AG09309 (cell line): ENCODE data around the gene CACNA2D2.

ENCODE experiments used
- DNase-seq: peaks from one replicate; pipeline ENCODE4 v3.0.0-alpha.2; 2010; ENCODE audit warnings: low read depth
- H3K4me3 ChIP-seq: 2 replicates; pipeline ENCODE4 v1.5.1; 2011; ENCODE audit warnings: mild to moderate bottlenecking, low read depth, low read length, moderate library complexity; ENCODE audit not compliant: control insufficient read depth
- CTCF ChIP-seq: IDR thresholded peaks from 2 replicates; pipeline ENCODE4 v1.5.1; 2011; ENCODE audit warnings: mild to moderate bottlenecking, low read depth, low read length, inconsistent platforms; ENCODE audit not compliant: insufficient read depth, control insufficient read depth; ENCODE audit errors: missing control alignments

Gene CACNA2D2

DNA sequence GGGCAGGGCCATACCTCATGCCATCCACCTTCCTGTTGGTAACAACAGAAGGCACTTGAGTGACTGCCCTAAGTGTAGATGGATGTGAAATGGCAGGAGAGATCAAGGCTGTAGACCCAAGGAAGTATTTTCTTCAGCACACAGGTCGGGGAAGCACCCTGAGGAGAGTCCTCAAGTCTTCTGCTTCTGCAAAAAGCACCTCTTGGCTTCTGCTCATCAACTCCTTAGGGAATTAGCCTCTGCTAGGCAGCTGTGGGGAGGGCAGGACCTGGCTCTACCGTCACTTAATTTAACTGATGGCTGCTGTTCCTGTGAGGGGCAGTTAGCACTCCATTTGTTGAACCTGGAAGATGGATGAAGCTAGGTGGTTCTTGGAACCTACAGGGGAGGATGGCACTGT, 6.9 kb upstream of the CACNA2D2 start:
- TF ChIP-seq CTCF = no peak
- no peak overlapping the region for H3K4me3 ChIP-seq
- DNase-seq = no peak

DNA sequence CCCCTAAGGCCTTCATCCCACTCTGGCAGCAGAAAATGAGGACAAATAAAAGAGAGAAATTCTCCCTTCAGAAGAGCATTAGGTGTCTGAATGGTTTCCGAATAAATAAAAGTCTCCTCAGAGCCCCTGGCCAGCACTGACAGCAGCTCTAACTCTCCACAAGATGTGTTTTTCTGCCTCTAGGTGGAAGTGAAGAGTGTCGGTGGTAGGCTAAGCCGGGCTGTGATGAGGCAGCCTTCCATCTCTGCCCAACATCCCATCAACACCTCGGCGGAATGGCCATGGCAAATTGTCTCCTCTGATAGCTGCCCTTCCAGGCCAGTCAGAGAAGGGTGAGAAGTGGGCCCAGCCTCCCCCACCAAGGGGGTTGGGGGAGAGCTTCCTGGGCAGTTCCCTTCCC, 6.3 kb upstream of the CACNA2D2 start:
- H3K4me3 ChIP-seq = no peak overlapping the region
- no peak for TF ChIP-seq CTCF
- DNase-seq = no peak

DNA sequence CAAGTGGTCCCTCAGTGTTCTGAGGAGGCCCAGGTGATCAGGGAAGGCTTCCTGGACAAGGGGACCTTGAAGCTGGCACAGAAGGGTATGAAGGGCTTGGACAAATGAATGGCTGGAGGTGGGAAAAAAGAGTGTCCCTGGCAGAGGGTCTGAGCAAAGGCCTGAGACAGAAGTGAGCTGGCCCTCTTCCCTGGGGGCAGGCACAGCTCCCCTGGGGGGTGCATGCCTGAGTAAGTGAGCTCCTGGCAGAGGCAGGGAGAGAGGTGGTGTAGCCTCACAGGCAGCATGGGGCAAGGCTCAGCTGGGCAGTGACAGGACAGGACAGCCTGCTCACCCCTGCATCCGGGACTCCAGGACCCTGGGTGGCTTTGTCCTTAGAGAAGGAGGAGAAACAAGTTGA, 5.4 kb upstream of the CACNA2D2 start:
- no peak overlapping the region for H3K4me3 ChIP-seq
- no peak for TF ChIP-seq CTCF
- DNase-seq = no peak

- no peak overlapping the region for H3K4me3 ChIP-seq
- DNase-seq = no peak
- TF ChIP-seq CTCF = no peak
Measured at GRCh38 chr3:50506169-50506568, 2.7 kb upstream of the CACNA2D2 start.

- H3K4me3 ChIP-seq = no peak overlapping the region
- no peak for DNase-seq
- no peak for TF ChIP-seq CTCF
Measured at GRCh38 chr3:50504681-50505080, 1.2 kb upstream of the CACNA2D2 start.

DNA sequence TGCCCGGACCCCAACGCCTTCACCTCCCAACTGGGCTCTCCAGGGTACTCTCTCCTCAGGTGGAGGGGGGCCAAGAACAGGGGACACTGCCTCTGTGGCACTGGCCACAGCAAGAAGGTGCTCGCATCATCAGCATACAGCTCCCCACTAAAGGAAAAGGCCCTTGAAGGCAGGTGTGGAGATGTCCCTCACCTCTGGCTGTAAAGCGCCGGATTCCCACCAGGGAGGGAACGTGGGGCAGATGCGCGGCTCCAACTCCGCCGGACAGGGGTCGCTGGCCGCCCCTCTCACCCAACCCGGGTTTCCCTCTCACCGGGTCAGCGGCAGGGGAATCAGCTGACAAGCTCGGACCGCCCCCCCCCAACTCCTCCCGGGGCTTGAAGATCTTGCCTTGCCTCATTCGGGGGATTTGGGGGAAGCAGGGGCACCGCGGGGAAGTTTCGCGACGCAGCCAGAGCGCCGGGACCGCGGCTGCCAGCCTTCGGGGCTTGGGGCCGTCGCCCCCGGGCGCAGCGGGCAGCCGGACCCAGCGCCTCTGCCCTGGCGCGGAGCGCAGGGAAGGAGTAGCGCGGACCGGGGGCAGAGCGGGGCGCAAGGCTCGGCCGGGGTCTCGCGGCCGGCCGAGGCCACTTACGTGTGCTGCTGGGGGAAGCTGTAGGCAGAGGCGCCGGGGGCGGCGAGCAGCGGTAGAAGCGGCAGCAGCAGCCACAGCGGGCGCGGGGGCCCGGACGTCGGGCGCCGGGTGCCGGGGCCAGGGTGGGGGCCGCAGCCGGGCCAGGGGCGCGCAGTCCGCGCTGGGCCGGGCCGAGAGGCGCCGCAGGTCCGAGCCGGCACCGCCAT, 630 bp downstream of the CACNA2D2 start:
- H3K4me3 ChIP-seq = no peak overlapping the region; the same call in 1 of the 2 replicates
- TF ChIP-seq CTCF = no peak
- DNase-seq = no peak
